ENCODE results near the gene HOXD4.

DNA sequence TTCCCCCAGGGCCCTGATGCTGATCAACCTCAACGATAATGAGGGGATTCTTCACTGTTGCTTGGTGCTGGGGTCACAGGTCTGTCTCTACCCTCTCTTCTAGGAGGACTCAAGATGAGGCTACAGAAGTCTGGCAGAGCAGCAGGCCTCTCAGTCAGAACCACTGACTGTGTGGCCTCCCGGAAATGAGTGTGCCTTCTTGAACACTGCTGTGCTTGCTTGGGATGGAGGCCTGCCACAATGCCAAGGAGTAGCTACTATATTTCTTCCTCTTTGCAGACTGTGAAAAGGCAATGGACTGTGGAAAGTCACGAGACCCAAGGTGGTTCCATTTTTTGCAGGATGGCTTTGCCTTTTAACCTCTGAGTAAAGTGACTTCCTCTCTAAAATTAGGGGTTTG, 31.3 kb downstream of the HOXD4 start:
- TF ChIP-seq CTCF (IDR thresholded peaks at IDR 0.05 in 4 of 5, conservative IDR thresholded peaks at IDR 0.05 in 1 of 5) = no peak
- no peak for TF ChIP-seq POLR2A (IDR thresholded peaks at IDR 0.05)
